ENCODE measurements around the gene MPP2.

The MPP2 gene

DNA sequence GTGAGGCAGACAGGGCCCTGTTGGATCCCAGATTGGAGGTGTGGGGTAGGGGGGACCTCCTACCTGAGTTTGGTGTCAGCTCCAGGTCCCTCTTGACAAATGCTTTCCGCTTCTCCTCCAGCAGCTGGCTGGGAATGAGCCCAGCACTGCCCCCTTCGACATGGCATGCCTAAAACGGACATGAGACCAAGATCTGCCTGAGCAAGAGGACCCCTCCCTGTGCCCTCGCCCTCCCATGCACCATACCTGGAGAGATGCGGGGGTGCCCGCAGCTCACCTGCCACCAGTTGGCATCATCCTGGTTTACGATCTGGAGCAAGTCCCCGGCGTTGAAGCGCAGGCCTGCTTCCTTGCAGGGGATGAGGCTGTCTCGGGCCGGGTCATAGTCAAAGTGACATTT is 26.2 kb downstream of the MPP2 start:
- TF ChIP-seq FOXM1 (IDR thresholded peaks at IDR 0.05; ENCODE audit: borderline replicate concordance, low read depth) (no peak), RAD21 (IDR thresholded peaks at IDR 0.05; ENCODE audit: low read depth) (no peak), EP300 (IDR thresholded peaks at IDR 0.05; ENCODE audit: borderline replicate concordance) (no peak), TEAD4 (IDR thresholded peaks at IDR 0.05) (no peak), TAF1 (IDR thresholded peaks at IDR 0.05; ENCODE audit: low read depth) (no peak), NFIC (IDR thresholded peaks at IDR 0.05) (no peak), CEBPB (IDR thresholded peaks at IDR 0.05) (no peak), TCF12 (IDR thresholded peaks at IDR 0.05; ENCODE audit: low read depth) (no peak), ZBTB7A (IDR thresholded peaks at IDR 0.05; ENCODE audit: low read depth) (no peak), EGR1 (IDR thresholded peaks at IDR 0.05) (no peak), YY1 (IDR thresholded peaks at IDR 0.05; ENCODE audit: low read depth) (no peak), CREB1 (IDR thresholded peaks at IDR 0.05; ENCODE audit: low read depth) (no peak)
- TF ChIP-seq, protein P1, sequence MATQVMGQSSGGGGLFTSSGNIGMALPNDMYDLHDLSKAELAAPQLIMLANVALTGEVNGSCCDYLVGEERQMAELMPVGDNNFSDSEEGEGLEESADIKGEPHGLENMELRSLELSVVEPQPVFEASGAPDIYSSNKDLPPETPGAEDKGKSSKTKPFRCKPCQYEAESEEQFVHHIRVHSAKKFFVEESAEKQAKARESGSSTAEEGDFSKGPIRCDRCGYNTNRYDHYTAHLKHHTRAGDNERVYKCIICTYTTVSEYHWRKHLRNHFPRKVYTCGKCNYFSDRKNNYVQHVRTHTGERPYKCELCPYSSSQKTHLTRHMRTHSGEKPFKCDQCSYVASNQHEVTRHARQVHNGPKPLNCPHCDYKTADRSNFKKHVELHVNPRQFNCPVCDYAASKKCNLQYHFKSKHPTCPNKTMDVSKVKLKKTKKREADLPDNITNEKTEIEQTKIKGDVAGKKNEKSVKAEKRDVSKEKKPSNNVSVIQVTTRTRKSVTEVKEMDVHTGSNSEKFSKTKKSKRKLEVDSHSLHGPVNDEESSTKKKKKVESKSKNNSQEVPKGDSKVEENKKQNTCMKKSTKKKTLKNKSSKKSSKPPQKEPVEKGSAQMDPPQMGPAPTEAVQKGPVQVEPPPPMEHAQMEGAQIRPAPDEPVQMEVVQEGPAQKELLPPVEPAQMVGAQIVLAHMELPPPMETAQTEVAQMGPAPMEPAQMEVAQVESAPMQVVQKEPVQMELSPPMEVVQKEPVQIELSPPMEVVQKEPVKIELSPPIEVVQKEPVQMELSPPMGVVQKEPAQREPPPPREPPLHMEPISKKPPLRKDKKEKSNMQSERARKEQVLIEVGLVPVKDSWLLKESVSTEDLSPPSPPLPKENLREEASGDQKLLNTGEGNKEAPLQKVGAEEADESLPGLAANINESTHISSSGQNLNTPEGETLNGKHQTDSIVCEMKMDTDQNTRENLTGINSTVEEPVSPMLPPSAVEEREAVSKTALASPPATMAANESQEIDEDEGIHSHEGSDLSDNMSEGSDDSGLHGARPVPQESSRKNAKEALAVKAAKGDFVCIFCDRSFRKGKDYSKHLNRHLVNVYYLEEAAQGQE (IDR thresholded peaks at IDR 0.05; ENCODE audit: low read depth), result no peak
- TF ChIP-seq, protein P2, sequence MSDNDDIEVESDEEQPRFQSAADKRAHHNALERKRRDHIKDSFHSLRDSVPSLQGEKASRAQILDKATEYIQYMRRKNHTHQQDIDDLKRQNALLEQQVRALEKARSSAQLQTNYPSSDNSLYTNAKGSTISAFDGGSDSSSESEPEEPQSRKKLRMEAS (IDR thresholded peaks at IDR 0.05), result no peak
- TF ChIP-seq, protein P3, sequence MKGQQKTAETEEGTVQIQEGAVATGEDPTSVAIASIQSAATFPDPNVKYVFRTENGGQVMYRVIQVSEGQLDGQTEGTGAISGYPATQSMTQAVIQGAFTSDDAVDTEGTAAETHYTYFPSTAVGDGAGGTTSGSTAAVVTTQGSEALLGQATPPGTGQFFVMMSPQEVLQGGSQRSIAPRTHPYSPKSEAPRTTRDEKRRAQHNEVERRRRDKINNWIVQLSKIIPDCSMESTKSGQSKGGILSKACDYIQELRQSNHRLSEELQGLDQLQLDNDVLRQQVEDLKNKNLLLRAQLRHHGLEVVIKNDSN (IDR thresholded peaks at IDR 0.05), result no peak

DNA sequence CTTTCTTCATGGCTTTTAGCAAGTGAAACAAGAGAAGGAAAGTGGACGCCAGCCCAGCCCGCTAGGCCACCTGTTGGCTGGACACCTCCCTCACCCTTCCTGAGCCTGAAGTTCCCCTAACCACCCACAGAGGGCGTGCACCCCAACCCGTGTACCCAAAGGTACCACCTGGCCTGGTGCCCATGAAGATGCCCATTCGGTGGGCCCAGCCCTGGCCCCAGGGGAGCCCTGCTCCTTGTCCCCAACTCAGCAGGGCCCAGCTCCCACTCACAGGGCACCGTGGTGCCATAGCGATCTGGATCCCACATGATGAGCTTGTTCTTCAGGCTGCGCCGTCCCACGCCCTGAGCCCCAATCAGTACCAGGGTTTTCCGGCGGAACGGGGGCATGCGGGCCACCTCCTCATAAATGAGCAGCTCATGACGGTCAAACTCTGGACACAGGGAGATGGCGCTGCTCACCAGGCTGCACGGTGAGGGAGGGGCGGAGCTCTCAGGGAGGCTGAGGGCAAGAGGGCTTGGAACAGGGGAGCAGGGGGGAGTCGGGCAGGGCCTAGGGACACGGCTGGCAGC is 26.8 kb downstream of the MPP2 start:
- TF ChIP-seq TEAD4 (IDR thresholded peaks at IDR 0.05), result no peak
- no peak for TF ChIP-seq YY1 (IDR thresholded peaks at IDR 0.05; ENCODE audit: low read depth)
- TF ChIP-seq NFIC (IDR thresholded peaks at IDR 0.05), result peak; percentile 75; the same call in 1 of the 2 replicates
- no peak for TF ChIP-seq FOXM1 (IDR thresholded peaks at IDR 0.05; ENCODE audit: borderline replicate concordance, low read depth)
- no peak for TF ChIP-seq EGR1 (IDR thresholded peaks at IDR 0.05)
- no peak for TF ChIP-seq ZBTB7A (IDR thresholded peaks at IDR 0.05; ENCODE audit: low read depth)
- 0 out of 2 replicates have a peak, but pooled peaks have one; percentile 47 for TF ChIP-seq TCF12 (IDR thresholded peaks at IDR 0.05; ENCODE audit: low read depth)
- TF ChIP-seq, protein P1 (IDR thresholded peaks at IDR 0.05; ENCODE audit: low read depth), result no peak
- TF ChIP-seq EP300 (IDR thresholded peaks at IDR 0.05; ENCODE audit: borderline replicate concordance), result no peak
- TF ChIP-seq, protein P2 (IDR thresholded peaks at IDR 0.05), result no peak
- peak; percentile 47; the same call in 1 of the 2 replicates for TF ChIP-seq RAD21 (IDR thresholded peaks at IDR 0.05; ENCODE audit: low read depth)
- no peak for TF ChIP-seq CREB1 (IDR thresholded peaks at IDR 0.05; ENCODE audit: low read depth)
- TF ChIP-seq CEBPB (IDR thresholded peaks at IDR 0.05), result no peak
- no peak for TF ChIP-seq TAF1 (IDR thresholded peaks at IDR 0.05; ENCODE audit: low read depth)
- TF ChIP-seq, protein P3 (IDR thresholded peaks at IDR 0.05), result 0 out of 2 replicates have a peak, but pooled peaks have one; percentile 24

DNA sequence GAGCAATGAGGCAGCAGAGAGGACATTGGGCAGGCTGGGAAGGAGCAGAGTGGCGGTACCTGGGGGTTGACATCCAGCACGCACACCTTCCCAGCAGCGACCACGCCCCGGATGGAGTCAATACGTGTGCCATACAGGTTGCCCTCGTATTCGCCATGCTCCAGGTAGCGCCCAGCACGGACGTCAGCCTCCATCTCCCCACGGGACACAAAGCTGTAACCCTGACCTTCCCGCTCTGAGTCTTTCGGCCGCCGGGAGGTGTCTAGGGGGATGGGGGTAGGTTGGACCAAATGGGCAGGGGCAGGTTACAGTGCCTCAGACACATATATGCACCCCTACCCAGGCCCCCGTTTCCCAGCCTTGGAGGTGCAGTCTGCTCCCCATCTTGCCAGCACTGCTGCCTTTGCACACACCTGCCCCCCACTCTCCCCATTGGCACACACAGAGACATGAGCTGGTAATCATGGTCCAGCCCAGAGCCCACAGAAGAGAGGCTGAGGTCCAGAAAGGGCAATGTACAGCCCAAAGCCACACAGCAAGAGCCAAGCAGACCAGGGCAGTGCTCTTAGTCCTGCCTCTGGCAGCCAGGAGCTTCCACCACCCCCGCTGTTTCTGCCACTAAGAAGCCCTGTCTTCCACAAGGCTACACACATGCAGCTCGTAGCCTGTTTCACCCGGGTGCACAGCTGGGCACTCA is 27.5 kb downstream of the MPP2 start:
- TF ChIP-seq ZBTB7A (IDR thresholded peaks at IDR 0.05; ENCODE audit: low read depth), result no peak
- TF ChIP-seq FOXM1 (IDR thresholded peaks at IDR 0.05; ENCODE audit: borderline replicate concordance, low read depth), result no peak

DNA sequence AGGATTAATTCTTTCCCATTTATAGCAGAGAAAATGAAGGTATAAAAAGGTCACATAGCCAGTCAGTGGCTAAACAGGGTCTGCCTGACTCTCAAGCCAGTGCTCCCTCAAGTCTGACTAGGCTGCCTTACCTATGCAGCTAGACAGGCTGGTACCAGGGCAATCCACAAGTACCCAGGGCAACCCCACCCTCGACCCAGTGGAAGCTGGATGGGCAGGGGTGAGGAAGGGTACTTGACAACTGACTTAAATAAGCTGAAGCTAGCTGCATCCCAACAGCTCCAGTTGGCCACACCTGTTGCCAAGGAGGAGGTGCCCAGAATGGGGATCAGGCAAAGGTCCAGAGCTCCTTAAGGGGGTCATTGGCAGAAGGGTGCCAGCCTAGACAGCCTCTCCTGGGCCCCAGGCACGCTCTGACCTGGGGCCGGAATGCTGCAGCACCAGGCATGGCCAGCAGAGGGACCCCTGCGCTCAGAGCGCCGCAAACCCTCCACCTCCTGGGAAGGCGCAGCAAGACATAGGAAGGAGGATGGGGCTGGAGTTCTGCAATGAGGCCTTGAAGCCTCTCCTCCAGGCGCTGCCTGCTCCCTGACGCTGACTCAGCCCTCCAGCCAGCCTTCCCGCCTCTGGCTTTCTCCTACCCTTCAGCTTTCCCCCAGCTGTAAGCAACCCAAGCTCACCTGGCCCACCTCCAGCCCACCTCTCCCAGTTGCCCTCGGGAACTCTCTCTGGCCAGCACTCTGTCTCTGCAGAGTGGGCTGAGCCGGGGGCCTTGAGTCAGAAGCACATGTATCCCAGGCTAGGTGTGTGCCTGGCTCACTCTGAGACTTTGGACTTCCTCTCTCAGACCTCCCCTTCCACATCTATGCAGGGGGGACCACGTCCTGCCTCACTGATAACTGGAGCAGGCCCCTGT is 28.8 kb downstream of the MPP2 start:
- TF ChIP-seq EP300 (IDR thresholded peaks at IDR 0.05; ENCODE audit: borderline replicate concordance) (no peak), CREB1 (IDR thresholded peaks at IDR 0.05; ENCODE audit: low read depth) (no peak), YY1 (IDR thresholded peaks at IDR 0.05; ENCODE audit: low read depth) (no peak), FOXM1 (IDR thresholded peaks at IDR 0.05; ENCODE audit: borderline replicate concordance, low read depth) (no peak), CEBPB (IDR thresholded peaks at IDR 0.05) (no peak), EGR1 (IDR thresholded peaks at IDR 0.05) (no peak), TAF1 (IDR thresholded peaks at IDR 0.05; ENCODE audit: low read depth) (no peak), NFIC (IDR thresholded peaks at IDR 0.05) (no peak), TEAD4 (IDR thresholded peaks at IDR 0.05) (peak; percentile 75), ZBTB7A (IDR thresholded peaks at IDR 0.05; ENCODE audit: low read depth) (no peak), RAD21 (IDR thresholded peaks at IDR 0.05; ENCODE audit: low read depth) (peak; percentile 85), TCF12 (IDR thresholded peaks at IDR 0.05; ENCODE audit: low read depth) (no peak)
- TF ChIP-seq, protein P1 (IDR thresholded peaks at IDR 0.05; ENCODE audit: low read depth), result no peak
- TF ChIP-seq, protein P3 (IDR thresholded peaks at IDR 0.05), result no peak
- TF ChIP-seq, protein P2 (IDR thresholded peaks at IDR 0.05), result no peak
